Breast epithelium (tissue), 3 donors: Measurements from ENCODE around the gene MYBPC3.

ENCODE experiments used
- POLR2A ChIP-seq: fragments of 450-650 bp; IDR thresholded peaks from one replicate; pipeline ENCODE4 v1.6.1; 2016; ENCODE audit warnings: antibody characterized with exemption, mild to moderate bottlenecking, moderate library complexity
- POLR2AphosphoS5 ChIP-seq, 3 donors: sonication (generic); formaldehyde crosslinking; IDR thresholded peaks; one replicate each; pipeline ENCODE4 v1.6.1; 2017; ENCODE audit warnings: antibody characterized with exemption in 3 of 3
- TF ChIP-seq, protein P1 (sequence below), 3 donors: fragments of 450-650 bp; IDR thresholded peaks; one replicate each; pipeline ENCODE4 v1.5.1; 2016 to 2017; ENCODE audit warnings: antibody characterized with exemption in 3 of 3, mild to moderate bottlenecking in 3 of 3, moderate library complexity in 3 of 3

- TF ChIP-seq, protein P1, sequence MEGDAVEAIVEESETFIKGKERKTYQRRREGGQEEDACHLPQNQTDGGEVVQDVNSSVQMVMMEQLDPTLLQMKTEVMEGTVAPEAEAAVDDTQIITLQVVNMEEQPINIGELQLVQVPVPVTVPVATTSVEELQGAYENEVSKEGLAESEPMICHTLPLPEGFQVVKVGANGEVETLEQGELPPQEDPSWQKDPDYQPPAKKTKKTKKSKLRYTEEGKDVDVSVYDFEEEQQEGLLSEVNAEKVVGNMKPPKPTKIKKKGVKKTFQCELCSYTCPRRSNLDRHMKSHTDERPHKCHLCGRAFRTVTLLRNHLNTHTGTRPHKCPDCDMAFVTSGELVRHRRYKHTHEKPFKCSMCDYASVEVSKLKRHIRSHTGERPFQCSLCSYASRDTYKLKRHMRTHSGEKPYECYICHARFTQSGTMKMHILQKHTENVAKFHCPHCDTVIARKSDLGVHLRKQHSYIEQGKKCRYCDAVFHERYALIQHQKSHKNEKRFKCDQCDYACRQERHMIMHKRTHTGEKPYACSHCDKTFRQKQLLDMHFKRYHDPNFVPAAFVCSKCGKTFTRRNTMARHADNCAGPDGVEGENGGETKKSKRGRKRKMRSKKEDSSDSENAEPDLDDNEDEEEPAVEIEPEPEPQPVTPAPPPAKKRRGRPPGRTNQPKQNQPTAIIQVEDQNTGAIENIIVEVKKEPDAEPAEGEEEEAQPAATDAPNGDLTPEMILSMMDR (IDR thresholded peaks at IDR 0.05): no peak
- TF ChIP-seq POLR2AphosphoS5 (IDR thresholded peaks at IDR 0.05) (no peak), POLR2A (no peak)
Measured at GRCh38 chr11:47389577-47390421, 37.3 kb upstream of the MYBPC3 start.
